GM23338 (cell line): Measurements from ENCODE around the gene GJC3. TPM values are rescaled to one million over a fixed set of nuclear protein-coding genes. Genes with fewer than 3 reads are reported as not detected.
"Not testable (repeated sequence)": the region's sequence is repeated elsewhere in the genome, so short reads cannot be mapped to it uniquely, and the experiment has no call there.

Source experiments
- ATAC-seq: fragments of 200-7000 bp; cut with Tn5 transposase; 3 replicates; pipeline ENCODE4 v1.9.1; 2020
- DNase-seq: peaks from one replicate; pipeline ENCODE4 v3.0.0-alpha.2; 2015; ENCODE audit warnings: low spot score
- H2AFZ ChIP-seq: fragments of 200-600 bp; sonication (generic); 2 replicates; pipeline ENCODE4 v1.8.0; 2016; ENCODE audit warnings: antibody characterized with exemption, mild to moderate bottlenecking, moderate library complexity
- H3F3A ChIP-seq: fragments of 200-600 bp; sonication (generic); replicated peaks from 2 replicates; pipeline ENCODE4 v1.8.0; 2017; ENCODE audit warnings: antibody characterized with exemption, mixed run types, low read depth
- H3K27ac ChIP-seq: fragments of 200-600 bp; sonication (generic); 2 replicates; pipeline ENCODE4 v1.6.1; 2016; ENCODE audit warnings: low read depth
- H3K27me3 ChIP-seq: fragments of 200-600 bp; sonication (generic); 2 replicates; pipeline ENCODE4 v1.8.0; 2016; ENCODE audit warnings: mild to moderate bottlenecking, mixed run types, moderate library complexity; ENCODE audit not compliant: insufficient read depth
- H3K36me3 ChIP-seq: fragments of 200-600 bp; sonication (generic); 2 replicates; pipeline ENCODE4 v1.8.0; 2016; ENCODE audit warnings: mild to moderate bottlenecking; ENCODE audit not compliant: insufficient read depth
- H3K4me1 ChIP-seq: fragments of 200-600 bp; sonication (generic); 2 replicates; pipeline ENCODE4 v1.8.0; 2016; ENCODE audit warnings: mild to moderate bottlenecking, moderate library complexity; ENCODE audit not compliant: insufficient read depth
- H3K4me2 ChIP-seq: fragments of 200-600 bp; sonication (generic); 2 replicates; pipeline ENCODE4 v1.7.1; 2017; ENCODE audit warnings: mixed run types
- H3K4me3 ChIP-seq: fragments of 200-600 bp; sonication (generic); 2 replicates; pipeline ENCODE4 v1.6.1; 2016; ENCODE audit warnings: mixed run types
- H3K79me2 ChIP-seq: fragments of 200-600 bp; sonication (generic); replicated peaks from 2 replicates; pipeline ENCODE4 v1.8.0; 2017; ENCODE audit warnings: mild to moderate bottlenecking; ENCODE audit not compliant: insufficient read depth
- H3K9me2 ChIP-seq: fragments of 200-600 bp; sonication (generic); 2 replicates; pipeline ENCODE4 v1.8.0; 2017; ENCODE audit not compliant: insufficient read depth
- H4K20me1 ChIP-seq: fragments of 200-600 bp; sonication (generic); replicated peaks from 2 replicates; pipeline ENCODE4 v1.8.0; 2017; ENCODE audit warnings: mild to moderate bottlenecking; ENCODE audit not compliant: insufficient read depth
- H3K27ac Mint-ChIP-seq: 2 replicates; pipeline ENCODE4 v1.8.0; 2020; ENCODE audit warnings: inconsistent platforms, mild to moderate bottlenecking, moderate library complexity, mixed read lengths
- H3K27me3 Mint-ChIP-seq: 3 replicates; pipeline ENCODE4 v1.8.0; 2022; ENCODE audit warnings: low read depth, mild to moderate bottlenecking, moderate library complexity, mixed read lengths, inconsistent platforms; ENCODE audit not compliant: insufficient read depth, poor library complexity
- H3K36me3 Mint-ChIP-seq: 3 replicates; pipeline ENCODE4 v1.8.0; 2021; ENCODE audit warnings: low read depth, mild to moderate bottlenecking, inconsistent platforms, moderate library complexity, mixed read lengths
- H3K4me1 Mint-ChIP-seq: 3 replicates; pipeline ENCODE4 v1.8.0; 2020; ENCODE audit warnings: mild to moderate bottlenecking, inconsistent platforms, mixed read lengths
- H3K4me3 Mint-ChIP-seq: 3 replicates; pipeline ENCODE4 v1.8.0; 2021; ENCODE audit warnings: moderate library complexity, mild to moderate bottlenecking, inconsistent platforms, mixed read lengths
- H3K9me3 Mint-ChIP-seq: 3 replicates; pipeline ENCODE4 v1.8.0; 2020; ENCODE audit warnings: moderate library complexity, mild to moderate bottlenecking, inconsistent platforms, mixed read lengths
- CREB1 ChIP-seq: fragments of 250-450 bp; sonication (Bioruptor Pico); IDR thresholded peaks from 2 replicates; pipeline ENCODE4 v1.5.0; 2020; ENCODE audit warnings: low read depth, mild to moderate bottlenecking, moderate library complexity
- CTCF ChIP-seq, 2 experiments: fragments of 200-600 bp in 1 of 2; sonication (generic) in 1 of 2; conservative IDR thresholded peaks; 2 replicates each; pipeline versions ENCODE4 v1.5.1 to v1.6.1; 2016 to 2017; ENCODE audit warnings: antibody characterized with exemption in 2 of 2, low read depth in 2 of 2, mild to moderate bottlenecking in 2 of 2, moderate library complexity in 1 of 2
- ETS1 ChIP-seq: IDR thresholded peaks from 2 replicates; pipeline ENCODE4 v1.6.1; 2016; ENCODE audit warnings: antibody characterized with exemption
- EZH2 ChIP-seq: fragments of 200-600 bp; sonication (generic); IDR thresholded peaks from one replicate; pipeline ENCODE4 v1.8.0; 2017; ENCODE audit warnings: antibody characterized with exemption, mild to moderate bottlenecking, low read depth; ENCODE audit not compliant: unreplicated experiment
- EZH2phosphoT487 ChIP-seq: fragments of 200-600 bp; sonication (generic); IDR thresholded peaks from one replicate; pipeline ENCODE4 v1.8.1; 2018; ENCODE audit warnings: antibody characterized with exemption; ENCODE audit not compliant: unreplicated experiment
- JUNB ChIP-seq: IDR thresholded peaks from one replicate; pipeline ENCODE4 v1.6.1; 2016; ENCODE audit warnings: antibody characterized with exemption; ENCODE audit not compliant: unreplicated experiment
- NANOG ChIP-seq: IDR thresholded peaks from 2 replicates; pipeline ENCODE4 v1.6.1; 2016; ENCODE audit warnings: antibody characterized with exemption, borderline replicate concordance
- POLR2AphosphoS5 ChIP-seq: IDR thresholded peaks from 2 replicates; pipeline ENCODE4 v1.6.1; 2016; ENCODE audit warnings: antibody characterized with exemption, low read depth
- STAT1 ChIP-seq: IDR thresholded peaks from one replicate; pipeline ENCODE4 v1.6.1; 2016; ENCODE audit warnings: antibody characterized with exemption; ENCODE audit not compliant: unreplicated experiment
- ZNF114 ChIP-seq: fragments of 250-450 bp; sonication (Bioruptor Pico); IDR thresholded peaks from 2 replicates; pipeline ENCODE4 v1.5.0; 2020; ENCODE audit warnings: mild to moderate bottlenecking, moderate library complexity
- ZNF331 ChIP-seq: fragments of 250-450 bp; sonication (Bioruptor Pico); IDR thresholded peaks from 2 replicates; pipeline ENCODE4 v1.5.0; 2020; ENCODE audit warnings: low read depth, mild to moderate bottlenecking, moderate library complexity
- polyA plus RNA-seq: library from polyadenylated mRNA; unstranded; fragments of >200 nt; fragmentation: Nextera tagmentation; extraction: Ambion mirVana; gene quantifications from 2 replicates; pipeline ENCODE4 v1.2.1, GENCODE V29; 2016
- total RNA-seq: library from RNA; depleted of rRNA; stranded (reverse); fragments of >200 nt; shearing (Covaris generic); gene quantifications from 2 replicates; pipeline ENCODE4 v1.2.3, GENCODE V29; 2014

GJC3 gene
- total and polyA plus RNA-seq, 2 experiments from 2014 or later = 0.56 to 3.1 TPM

GRCh38 chr7:99894738-99895137 is 34.7 kb downstream of the GJC3 start:
- DNase-seq (no peak), ATAC-seq (no peak)
- no peak overlapping the region for H3K4me2 ChIP-seq
- Mint-ChIP-seq H3K4me1 (no peaks in the 10 kb centered on the region), H3K9me3 (peaks cover 8% of the 10 kb centered on the region), H3K27me3 (no peaks in the 10 kb centered on the region), H3K27ac (no peak overlapping the region), H3K36me3 (peaks cover 25% of the 10 kb centered on the region; the same call in 2 of the 3 replicates), H3K4me3 (no peak overlapping the region)
- H2AFZ ChIP-seq = no peak overlapping the region
- no peaks in the 10 kb centered on the region for H3K27me3 ChIP-seq
- H3K9me2 ChIP-seq = 0 out of 2 replicates have a peak, but pooled peaks cover 8% of the 10 kb centered on the region
- H3K36me3 ChIP-seq = no peaks in the 10 kb centered on the region
- H3K27ac ChIP-seq = no peak overlapping the region
- H3K79me2 ChIP-seq = no peaks in the 10 kb centered on the region
- H3K4me3 ChIP-seq = no peak overlapping the region
- H3F3A ChIP-seq = no peaks in the 10 kb centered on the region
- TF ChIP-seq CREB1 (CRISPR knock-in tag) (no peak), CTCF (conservative IDR thresholded peaks at IDR 0.05; ENCODE audit: low read depth in 2 of 2) (no peak), POLR2AphosphoS5 (no peak)
- H4K20me1 ChIP-seq = no peaks in the 10 kb centered on the region
- H3K4me1 ChIP-seq = no peaks in the 10 kb centered on the region

DNA sequence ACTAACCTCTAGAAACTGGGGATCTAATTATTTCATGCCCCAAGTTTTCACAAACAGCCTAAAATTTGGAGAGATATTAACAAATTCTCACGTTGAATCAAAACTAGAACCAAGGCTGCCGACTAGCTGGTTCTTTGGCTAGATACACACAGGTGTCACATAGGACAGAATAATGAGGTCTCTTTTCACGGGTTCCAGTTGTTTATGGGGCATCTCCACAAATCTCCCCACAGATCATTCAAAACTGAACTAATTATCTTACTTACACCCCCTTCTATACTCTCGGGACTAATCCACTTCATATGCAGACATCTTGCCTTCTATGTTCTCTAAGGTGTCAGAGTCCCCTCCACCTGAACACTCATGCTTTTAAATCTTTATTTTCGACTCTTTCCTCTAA is 36.1 kb downstream of the GJC3 start:
- no peaks in the 10 kb centered on the region for H3K27me3 Mint-ChIP-seq
- H3K36me3 Mint-ChIP-seq = peaks cover 32% of the 10 kb centered on the region; the same call in 2 of the 3 replicates
- Histone ChIP-seq H3K4me1 (no peaks in the 10 kb centered on the region), H3K27me3 (no peaks in the 10 kb centered on the region), H3K79me2 (no peaks in the 10 kb centered on the region), H3F3A (no peaks in the 10 kb centered on the region), H3K27ac (no peak overlapping the region), H3K4me2 (no peak overlapping the region), H3K9me2 (0 out of 2 replicates have a peak, but pooled peaks cover 8% of the 10 kb centered on the region), H4K20me1 (no peaks in the 10 kb centered on the region), H3K36me3 (no peaks in the 10 kb centered on the region), H2AFZ (no peak overlapping the region), H3K4me3 (no peak overlapping the region)
- peaks cover 19% of the 10 kb centered on the region for H3K9me3 Mint-ChIP-seq
- DNase-seq = no peak
- TF ChIP-seq STAT1 = no peak
- TF ChIP-seq ZNF114 = no peak
- TF ChIP-seq ETS1 = no peak
- TF ChIP-seq EZH2 = no peak
- TF ChIP-seq CTCF (conservative IDR thresholded peaks at IDR 0.05; ENCODE audit: low read depth in 2 of 2) = no peak
- no peak for TF ChIP-seq CREB1 (CRISPR knock-in tag)
- no peak for TF ChIP-seq JUNB
- TF ChIP-seq NANOG = no peak
- TF ChIP-seq POLR2AphosphoS5 = no peak
- no peak for TF ChIP-seq EZH2phosphoT487
- no peak for TF ChIP-seq ZNF331
- H3K27ac Mint-ChIP-seq = no peak overlapping the region
- no peak overlapping the region for H3K4me3 Mint-ChIP-seq
- ATAC-seq = no peak
- no peaks in the 10 kb centered on the region for H3K4me1 Mint-ChIP-seq

DNA sequence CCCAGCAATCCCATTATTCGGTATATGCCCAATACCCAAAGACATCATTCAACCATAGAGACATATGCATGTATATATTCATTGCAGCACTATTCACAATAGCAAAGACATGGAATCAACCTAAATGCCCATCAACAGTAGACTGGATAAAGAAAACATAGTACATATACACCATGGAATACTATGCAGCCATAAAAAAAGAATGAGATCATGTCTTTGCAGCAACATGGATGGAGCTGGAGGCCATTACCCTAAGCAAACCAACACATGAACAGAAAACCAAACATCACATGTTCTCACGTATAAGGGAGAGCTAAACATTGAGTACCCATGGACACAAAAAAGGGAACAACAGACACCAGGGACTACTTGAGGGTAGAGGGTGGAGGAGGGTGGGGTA is 39.1 kb downstream of the GJC3 start:
- not testable (repeated sequence) for H4K20me1 ChIP-seq, H3K79me2 ChIP-seq, H3K27ac ChIP-seq, H3K27me3 ChIP-seq, H3K27ac Mint-ChIP-seq, H3K4me2 ChIP-seq, H3K36me3 ChIP-seq, H3K4me3 ChIP-seq, H3K9me2 ChIP-seq, DNase-seq, H3K4me1 ChIP-seq, H3F3A ChIP-seq, ATAC-seq, H3K4me1 Mint-ChIP-seq, H2AFZ ChIP-seq, H3K4me3 Mint-ChIP-seq, H3K27me3 Mint-ChIP-seq
- Mint-ChIP-seq H3K36me3 (peaks cover 45% of the 10 kb centered on the region), H3K9me3 (peaks cover 34% of the 10 kb centered on the region)

GRCh38 chr7:99888366-99888765 is 41.1 kb downstream of the GJC3 start:
- not testable (repeated sequence) for H3K4me3 Mint-ChIP-seq

More at GRCh38 chr7:99888366-99888765, 41.1 kb downstream of the GJC3 start:
- H3K4me2 ChIP-seq, H3K4me1 ChIP-seq, H2AFZ ChIP-seq, H3K4me1 Mint-ChIP-seq, H3K27me3 Mint-ChIP-seq, H3K27ac Mint-ChIP-seq, H3K27me3 ChIP-seq, H3F3A ChIP-seq, H3K9me2 ChIP-seq, DNase-seq, H3K4me3 ChIP-seq, H4K20me1 ChIP-seq, ATAC-seq, H3K36me3 ChIP-seq, H3K27ac ChIP-seq, H3K79me2 ChIP-seq: not testable (repeated sequence)
- peaks cover 45% of the 10 kb centered on the region for H3K36me3 Mint-ChIP-seq
- H3K9me3 Mint-ChIP-seq = peaks cover 43% of the 10 kb centered on the region
